Fibroblast of skin of right quadriceps (primary cell): Measurements from ENCODE around the gene AOPEP.
"Not testable (repeated sequence)": the region's sequence is repeated elsewhere in the genome, so short reads cannot be mapped to it uniquely, and the experiment has no call there.

ENCODE experiments used
- DNase-seq: peaks from one replicate; pipeline ENCODE4 v3.0.0-alpha.2; 2013

Gene AOPEP

GRCh38 chr9:94922691-94923107, 196.2 kb downstream of the AOPEP start:
- peak; percentile 54 for DNase-seq

DNA sequence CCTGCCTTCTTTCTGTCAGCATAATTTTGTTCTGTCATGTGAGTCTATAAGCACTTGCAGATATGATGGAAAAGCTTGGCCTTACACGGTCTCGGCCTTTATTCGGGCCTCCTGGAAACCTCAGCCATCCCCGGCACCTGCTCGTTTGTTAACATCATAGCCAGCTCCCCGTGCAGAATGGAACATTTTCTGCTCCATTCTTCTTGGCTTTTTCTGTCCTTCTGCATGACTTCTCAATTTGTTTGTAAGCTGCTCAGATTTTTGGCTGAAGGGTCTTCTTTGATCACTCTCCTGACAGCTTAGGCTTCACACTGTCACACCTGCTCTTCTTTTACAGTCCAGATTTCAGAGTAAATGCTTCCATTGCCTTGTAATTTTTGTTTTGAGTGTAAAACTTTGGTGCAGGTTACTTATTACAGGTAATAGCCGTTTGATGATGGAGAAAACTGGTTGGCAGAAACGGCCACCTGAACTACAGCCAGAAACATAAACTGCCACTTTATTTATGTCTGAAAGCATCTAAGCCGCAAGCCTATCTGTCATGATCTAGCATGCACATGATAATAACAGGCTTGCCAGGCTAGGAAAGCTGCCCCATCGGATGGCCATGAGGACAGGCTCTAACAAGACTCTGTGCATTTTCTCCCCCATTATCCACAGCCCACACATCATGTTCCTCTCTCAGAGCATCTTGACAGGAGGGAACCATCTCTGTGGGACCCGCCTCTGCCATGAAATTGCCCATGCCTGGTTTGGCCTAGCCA, 197.0 kb downstream of the AOPEP start:
- DNase-seq: no peak

DNA sequence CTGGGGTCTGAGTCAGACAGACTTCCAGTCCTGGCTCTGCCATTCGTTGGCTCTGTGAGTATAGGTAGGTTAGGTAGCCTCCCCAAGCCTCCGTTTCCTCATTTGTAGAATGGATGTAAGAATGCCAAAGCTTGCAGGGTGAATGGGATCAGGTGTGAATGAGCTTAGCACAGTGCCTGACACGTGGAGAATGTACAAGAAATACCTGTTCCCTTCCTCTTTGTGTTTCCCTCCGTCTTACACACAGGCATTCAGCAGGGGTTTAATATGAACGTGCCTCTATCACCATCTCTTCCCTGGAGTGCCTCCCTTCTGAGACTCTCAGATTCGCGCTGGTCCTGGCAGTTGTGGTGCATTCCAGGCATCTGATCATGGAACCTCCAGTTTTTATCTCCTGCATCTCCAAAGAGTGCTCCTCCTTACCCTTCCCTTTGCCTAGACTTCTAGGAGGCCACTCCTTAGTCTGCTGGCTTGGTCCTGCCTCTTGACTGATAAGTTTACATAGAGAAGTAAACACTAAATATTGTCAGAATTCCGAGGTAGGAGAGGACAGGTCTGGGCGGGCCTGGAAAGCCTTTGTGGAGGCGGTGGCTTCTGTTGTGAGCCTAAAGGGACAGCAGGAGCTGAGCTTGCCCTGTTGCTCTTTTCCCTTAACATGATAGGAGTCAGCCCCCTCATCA, 199.4 kb downstream of the AOPEP start:
- no peak for DNase-seq

- DNase-seq: no peak
These were observed 199.9 kb downstream of the AOPEP start for GRCh38 chr9:94926431-94926800.

GRCh38 chr9:94927048-94927761, 200.7 kb downstream of the AOPEP start:
- no peak for DNase-seq

- peak; percentile 69 for DNase-seq
These were observed 201.5 kb downstream of the AOPEP start for GRCh38 chr9:94927762-94928670.

DNA sequence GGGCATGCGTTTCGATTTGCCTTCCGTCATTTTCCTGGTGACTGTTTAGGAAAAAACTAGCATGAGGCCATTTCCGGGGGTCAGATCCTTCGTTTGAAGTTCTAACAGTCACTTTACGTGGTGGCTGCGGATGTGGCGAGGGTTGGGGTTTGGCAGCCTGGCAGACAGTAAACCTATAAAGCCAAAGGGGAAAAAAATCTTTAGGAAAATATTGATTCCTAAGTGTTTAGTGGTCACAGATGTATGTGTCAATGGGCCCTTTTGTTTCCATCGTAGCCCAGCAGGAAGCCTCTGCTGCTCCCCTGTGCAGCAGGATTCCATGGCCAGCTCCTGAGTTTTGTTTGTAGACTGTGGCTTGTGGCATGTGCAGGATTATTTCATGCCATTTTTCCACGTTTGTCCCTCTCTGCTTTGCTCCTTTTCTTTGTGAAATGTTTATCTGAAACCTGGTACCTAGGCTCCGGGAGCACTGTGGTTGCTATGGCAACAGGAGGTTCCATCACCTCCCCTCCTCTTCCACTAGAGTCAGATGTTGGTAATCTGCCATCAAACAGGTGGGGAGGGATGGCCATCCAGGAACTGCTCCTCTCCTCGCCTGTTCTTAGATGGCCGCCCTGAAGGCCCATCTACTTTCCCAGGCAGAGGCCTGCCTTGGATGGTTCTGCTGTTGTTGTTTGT, 202.3 kb downstream of the AOPEP start:
- peak; percentile 59 for DNase-seq

- no peak for DNase-seq
These were observed 202.9 kb downstream of the AOPEP start for GRCh38 chr9:94929369-94929756.

- DNase-seq: no peak
These were observed 204.6 kb downstream of the AOPEP start for GRCh38 chr9:94931036-94931633.

GRCh38 chr9:94931740-94932139, 205.2 kb downstream of the AOPEP start:
- no peak for DNase-seq

GRCh38 chr9:94932652-94933510, 206.4 kb downstream of the AOPEP start:
- DNase-seq: no peak

- DNase-seq: peak; percentile 71
These were observed 207.0 kb downstream of the AOPEP start for GRCh38 chr9:94933511-94933828.

- no peak for DNase-seq
These were observed 208.4 kb downstream of the AOPEP start for GRCh38 chr9:94934816-94935328.

- DNase-seq: no peak
These were observed 208.9 kb downstream of the AOPEP start for GRCh38 chr9:94935396-94935795.

DNA sequence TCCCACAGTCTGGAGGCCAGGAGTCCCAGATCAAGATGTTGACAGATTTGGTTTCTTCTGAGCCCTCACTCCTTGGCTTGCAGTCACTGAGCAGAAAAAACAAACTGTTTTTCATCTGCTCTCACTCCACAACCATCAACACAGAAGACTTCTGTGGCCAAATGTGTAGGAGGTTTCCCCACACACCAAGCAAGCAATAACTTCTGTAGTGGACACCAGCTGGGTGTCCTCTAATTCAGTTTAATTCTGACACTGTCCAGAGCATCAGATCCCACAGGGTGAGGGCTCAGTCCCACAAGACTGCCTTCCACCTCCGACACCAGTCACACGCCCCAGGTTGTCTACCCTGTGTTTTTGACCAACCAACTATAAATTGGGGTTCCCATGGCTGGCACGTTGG, 209.9 kb downstream of the AOPEP start:
- DNase-seq: no peak

DNA sequence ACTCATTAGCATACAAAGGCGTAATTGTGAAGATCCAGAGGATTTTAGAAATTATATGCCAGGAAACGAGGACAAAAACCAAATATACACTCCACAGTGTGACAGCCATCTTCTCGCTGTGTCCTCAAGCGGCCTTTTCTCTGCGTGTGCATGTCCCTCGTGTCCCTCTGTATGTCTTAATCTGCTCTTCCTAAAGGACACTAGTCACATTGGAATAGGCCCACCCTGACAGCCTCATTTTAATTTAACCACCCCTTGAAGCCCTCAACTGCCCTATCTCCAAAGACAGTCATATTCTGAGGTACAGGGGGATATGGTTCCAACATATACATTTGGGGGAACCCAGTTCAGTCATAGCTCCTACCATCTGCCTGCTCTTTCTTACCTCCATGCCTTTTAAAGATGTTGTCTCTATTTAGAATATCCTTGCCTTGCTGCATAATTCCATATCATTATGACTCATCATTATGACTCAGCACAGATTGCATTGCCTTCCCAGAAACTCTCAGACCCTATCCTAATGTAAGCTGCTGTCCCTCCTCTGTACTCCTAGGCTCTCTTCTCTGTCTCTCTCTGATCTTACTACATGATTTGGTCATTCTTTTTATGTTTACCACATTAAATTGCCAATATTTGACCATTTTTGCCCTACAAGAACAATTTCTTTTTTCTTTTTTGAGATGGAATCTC, 210.9 kb downstream of the AOPEP start:
- peak; percentile 94 for DNase-seq

- DNase-seq: no peak
These were observed 211.9 kb downstream of the AOPEP start for GRCh38 chr9:94938384-94938783.

DNA sequence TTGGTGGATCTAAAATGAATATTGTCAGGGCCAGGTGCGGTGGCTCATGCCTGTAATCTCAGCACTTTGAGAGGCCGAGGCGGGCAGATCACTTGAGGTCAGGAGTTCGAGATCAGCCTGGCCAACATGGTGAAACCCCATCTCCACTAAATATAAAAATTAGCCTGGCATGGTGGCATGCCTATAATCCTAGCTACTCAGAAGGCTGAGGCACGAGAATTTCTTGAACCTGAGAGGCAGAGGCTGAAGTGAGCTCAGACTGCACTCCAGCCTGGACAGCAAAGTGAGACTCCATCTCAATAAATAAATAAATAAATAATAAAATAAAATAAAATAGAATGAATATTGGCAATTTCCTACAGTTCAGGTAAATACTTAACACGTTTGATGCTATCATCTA, 213.8 kb downstream of the AOPEP start:
- not testable (repeated sequence) for DNase-seq

DNA sequence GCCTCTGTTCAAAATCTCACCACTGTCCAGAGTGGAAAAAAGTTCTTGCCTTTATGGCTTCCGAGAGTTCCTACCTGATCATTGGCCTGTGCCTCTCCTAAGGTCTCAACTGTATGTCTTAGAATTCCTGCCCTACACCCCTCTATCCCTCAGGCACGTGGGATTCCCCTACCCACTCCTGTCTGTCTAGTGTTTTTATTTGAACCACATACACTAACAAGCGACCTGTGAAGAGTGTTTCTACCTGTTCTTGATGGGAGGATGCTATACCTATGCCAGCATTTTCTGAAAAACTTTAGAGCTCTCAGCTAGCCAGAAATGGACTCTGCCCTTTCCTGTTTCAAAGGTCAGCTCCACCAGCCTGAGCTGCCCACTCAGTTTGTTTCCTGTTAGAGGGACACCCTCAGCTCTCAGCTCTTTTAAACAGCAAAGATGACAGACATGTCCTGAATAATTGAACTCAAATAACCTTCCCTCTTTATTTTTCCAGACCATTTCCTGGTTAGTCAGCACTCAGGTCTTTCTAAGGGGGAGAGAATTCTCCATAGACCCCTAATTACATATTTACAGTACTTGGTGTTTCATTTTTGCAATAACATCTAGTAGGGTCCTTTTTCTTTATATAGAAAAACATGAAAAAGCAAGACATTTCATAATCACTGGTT, 214.8 kb downstream of the AOPEP start:
- DNase-seq: peak; percentile 43

DNA sequence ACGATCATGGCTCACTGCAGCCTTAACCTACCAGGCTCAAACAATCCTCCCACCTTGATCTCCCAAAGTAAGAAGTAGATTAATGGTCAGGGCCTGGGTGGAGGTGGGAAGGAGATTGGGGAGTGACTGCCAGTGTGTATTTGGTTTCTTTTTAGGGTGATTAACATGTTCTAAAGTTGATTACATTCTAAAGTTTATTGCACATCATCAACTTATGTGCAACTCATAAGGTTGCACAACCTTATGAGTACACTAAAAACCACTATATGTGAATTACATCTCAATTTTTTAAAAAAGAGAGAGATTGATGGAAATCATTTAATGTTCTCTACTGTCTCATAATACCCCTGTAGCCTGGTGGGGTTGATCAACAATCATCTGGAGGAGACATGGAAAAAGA, 218.1 kb downstream of the AOPEP start:
- DNase-seq: no peak
